Skin epidermis (tissue), 12 donors: Measurements from ENCODE around the gene SNAP29.

Experiments used
- H3K27ac ChIP-seq, 21 experiments: fragments of 200-600 bp; sonication (generic) in 11 of 21; one replicate each; pipeline ENCODE4 v1.5.0; 2020; ENCODE audit warnings: mild to moderate bottlenecking in 3 of 21, inconsistent platforms in 2 of 21, moderate library complexity in 2 of 21
- H3K4me3 ChIP-seq, 7 experiments: fragments of 200-600 bp; sonication (generic) in 2 of 7; one replicate each; pipeline ENCODE4 v1.5.0; 2020; ENCODE audit warnings: inconsistent platforms in 2 of 7, mild to moderate bottlenecking in 2 of 7, moderate library complexity in 1 of 7

The SNAP29 gene

DNA sequence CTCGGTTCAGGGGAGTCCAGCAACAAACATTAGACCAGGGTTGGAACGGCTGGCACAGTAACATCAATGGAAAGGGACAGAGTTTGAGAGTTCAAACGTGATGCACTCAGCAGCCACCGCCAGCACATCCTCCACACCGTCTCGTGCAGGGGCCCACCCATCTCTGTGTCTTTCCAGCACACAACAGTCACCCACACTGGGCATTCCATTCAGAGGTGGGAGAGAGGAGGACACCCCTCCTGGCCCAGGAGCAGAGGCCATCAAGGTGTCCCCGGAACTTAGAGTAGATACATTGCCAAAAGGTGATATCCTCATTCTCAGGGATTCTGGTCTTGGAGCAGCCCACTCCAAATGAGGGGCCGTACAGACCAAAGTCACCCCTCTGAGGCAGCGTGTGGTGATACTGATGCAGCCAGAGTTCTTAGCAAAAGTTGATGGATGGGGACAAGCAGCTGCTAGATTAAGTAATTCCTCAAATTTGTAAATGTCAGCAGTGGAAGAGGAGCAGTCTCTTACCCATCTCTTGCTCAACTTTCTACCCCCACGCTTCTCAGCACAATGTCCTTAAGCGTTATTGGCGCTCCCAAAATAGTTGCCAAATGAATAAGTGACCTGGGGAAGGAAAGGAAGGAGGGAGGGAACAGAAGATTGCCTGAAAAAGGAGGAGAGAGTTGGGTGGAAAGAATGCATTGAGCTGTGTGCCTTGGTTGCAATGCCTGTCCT lies 5.5 kb downstream of the SNAP29 start:
- peak overlapping the region in 1 of 21 experiments; percentile 28 for H3K27ac ChIP-seq
- H3K4me3 ChIP-seq: no peak overlapping the region

DNA sequence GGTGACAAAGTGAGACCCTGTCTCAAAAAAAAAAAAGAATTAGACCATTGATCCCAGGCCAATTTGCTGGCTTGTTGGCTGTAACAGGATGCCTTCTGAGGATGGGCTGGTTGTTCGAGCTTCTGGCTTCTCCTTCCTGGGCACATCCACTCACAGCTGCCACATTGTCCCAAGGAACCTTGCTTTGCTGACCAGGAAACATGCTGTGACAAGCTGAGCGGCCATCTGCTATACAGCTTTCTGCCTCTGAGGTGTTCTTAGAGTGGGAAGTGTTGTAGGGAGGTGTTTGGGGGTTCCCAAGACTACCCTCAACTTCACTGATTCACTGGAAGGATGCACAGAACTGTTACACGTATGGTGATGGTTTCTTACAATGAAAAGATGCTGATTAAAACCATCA lies 6.5 kb downstream of the SNAP29 start:
- Histone ChIP-seq H3K4me3 (no peak overlapping the region), H3K27ac (no peak overlapping the region)

DNA sequence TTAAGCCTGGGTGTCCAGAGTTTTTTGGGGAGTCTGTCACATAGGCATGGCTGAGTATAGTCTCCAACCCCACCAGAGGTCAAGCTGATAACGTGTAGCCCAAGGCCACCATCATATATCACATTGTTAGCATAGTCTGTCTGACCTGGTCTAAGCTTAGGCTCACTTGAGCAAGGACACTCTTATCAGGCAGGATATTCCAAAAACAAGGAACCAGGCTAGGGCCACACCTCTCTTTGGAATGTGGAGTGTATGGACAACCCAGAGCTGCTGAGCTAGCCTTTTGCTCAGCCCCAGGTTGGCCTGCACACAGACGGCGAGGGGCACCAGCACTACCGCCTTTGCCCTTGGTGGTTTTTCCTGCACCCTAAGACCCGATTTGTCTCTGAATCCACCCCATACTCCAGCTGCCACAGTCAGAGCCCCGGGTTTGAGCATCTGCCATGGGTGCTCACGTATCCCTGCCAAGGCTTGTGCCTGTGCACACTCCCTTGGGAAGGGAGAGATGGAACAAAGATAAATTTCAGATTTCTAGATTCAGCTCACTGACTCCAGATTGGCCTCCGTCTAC lies 7.2 kb downstream of the SNAP29 start:
- no peak overlapping the region for H3K4me3 ChIP-seq
- peak overlapping the region in 1 of 21 experiments; percentile 13 for H3K27ac ChIP-seq

DNA sequence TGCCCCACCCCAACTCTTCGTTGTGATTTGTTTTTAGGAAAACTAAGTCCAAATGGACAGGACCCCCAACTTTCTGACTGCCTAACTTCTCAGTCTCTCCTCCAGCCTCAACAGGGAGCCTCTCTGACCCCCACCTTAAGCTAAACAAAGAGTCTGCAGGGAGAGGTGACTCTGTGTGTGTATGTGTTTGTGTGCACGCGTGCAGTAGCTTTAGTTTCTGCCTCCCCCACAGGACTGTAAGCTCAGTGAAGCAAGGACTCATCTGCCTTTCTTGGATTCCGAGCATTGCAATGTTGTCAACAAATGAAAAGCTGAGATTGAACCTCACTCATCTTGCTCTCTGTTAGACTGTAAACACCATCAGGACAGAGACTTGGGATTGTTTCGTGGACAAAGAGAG lies 7.9 kb downstream of the SNAP29 start:
- H3K4me3 ChIP-seq: no peak overlapping the region
- H3K27ac ChIP-seq: peak overlapping the region in 10 of 21 experiments; percentile 38 to 78 (median 63)

- H3K4me3 ChIP-seq: no peak overlapping the region
- H3K27ac ChIP-seq: peak overlapping the region in 14 of 21 experiments; percentile 37 to 78 (median 58)
Observed at GRCh38 chr22:20867179-20868024, 8.6 kb downstream of the SNAP29 start.

DNA sequence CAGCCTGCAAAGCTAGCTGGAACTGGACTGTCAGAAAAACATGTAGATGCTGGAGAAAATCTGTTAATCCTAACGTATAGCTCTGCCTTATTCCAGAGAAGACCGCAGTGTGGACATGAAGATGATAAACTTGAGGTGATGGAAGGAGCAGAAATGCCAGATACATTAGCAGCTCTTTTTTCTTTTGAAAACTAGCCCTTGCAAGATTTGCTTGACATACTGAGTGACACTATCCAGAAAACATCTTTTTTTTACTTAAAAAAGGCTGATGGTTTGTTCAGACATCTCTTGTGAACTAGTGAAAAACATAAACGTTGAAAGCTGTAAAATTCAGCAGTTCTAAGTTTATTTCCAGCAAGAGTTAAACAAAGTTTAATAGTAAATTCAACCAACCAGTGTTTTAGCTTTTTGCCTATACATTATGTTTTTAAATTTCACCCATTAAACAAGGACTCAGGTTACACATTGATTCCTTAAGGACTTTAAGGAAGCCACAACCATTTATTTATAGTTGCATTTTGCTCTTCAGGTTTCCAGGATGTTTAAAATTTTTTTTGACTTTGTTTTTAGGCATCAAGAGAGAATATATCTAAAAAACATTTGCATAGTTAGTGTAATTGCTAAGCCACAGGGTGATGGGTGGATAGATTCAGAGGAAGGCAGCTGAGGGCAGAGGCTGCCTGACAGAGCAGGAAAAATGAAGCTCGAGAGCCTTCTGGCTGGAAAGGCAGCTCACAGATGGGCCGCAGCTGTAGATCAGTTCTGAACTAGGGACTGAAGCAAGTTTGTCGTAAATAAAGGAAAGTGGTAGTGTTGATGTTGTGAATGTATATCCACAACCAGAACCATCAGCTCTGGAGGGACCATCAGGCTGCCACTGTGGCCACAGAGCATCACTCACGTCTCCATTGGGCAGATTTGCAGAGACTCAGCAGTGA lies 9.5 kb downstream of the SNAP29 start:
- Histone ChIP-seq H3K27ac (peak overlapping the region in 11 of 21 experiments; percentile 24 to 74 (median 62)), H3K4me3 (no peak overlapping the region)

DNA sequence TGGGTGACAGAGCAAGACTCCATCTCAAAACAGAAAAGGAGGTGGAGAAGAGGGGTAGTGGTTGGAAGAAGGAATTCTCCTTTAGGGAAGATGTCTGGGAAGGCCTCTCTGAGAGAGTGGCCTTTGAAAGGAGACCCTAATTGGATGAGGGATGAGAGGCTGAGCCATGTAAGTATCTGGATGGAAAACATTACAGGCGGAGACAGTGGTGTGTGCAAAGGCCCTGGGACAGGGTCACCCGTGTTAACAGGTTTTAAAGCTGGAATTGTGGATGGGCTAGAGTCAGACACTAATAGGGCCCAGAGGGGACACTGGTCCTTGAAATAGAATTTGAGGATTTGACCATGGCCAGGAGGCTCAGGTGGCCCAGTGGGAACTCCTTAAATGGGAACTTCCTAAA lies 10.4 kb downstream of the SNAP29 start:
- H3K27ac ChIP-seq: no peak overlapping the region
- no peak overlapping the region for H3K4me3 ChIP-seq

DNA sequence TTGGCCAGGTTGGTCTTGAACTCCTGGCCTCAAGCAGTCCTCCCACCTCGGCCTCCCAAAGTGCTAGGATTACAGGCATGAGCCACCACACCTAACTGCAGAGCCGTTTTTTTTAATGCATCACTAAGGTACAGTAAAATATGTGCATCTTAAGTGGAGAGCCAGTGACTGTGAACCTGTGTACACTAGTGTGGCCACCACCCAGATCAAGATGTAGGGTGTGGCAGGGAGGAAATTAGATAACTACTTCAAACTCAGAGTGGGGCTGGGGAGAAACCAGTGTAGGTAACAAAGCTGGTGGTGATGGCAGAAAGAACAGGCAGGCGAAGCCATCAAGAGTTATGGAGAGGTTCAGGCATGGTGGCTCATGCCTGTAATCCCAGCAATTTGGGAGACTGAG lies 14.4 kb downstream of the SNAP29 start:
- Histone ChIP-seq H3K4me3 (no peak overlapping the region), H3K27ac (no peak overlapping the region)

DNA sequence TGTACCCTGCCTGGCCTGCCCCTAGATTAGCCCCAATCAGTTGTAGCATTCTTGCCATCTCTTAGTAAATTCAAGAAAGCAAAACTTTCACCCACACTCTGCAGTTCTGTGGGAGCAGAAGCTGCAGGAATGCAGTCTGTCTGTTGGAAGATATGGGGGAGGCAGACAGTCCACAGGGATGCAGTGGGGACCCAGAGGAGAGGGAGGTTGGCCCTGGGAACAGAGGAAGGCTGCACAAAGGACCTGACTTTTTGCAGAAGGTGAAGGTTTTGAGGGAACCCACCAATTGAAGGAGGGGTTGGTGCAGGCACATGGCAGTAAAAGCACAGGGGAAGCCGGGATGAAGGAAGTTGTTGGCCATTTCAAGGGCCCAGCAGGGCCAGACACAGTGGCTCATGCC lies 16.5 kb downstream of the SNAP29 start:
- Histone ChIP-seq H3K27ac (no peak overlapping the region), H3K4me3 (no peak overlapping the region)

- no peak overlapping the region for H3K4me3 ChIP-seq
- no peak overlapping the region for H3K27ac ChIP-seq
Observed at GRCh38 chr22:20877715-20878114, 18.9 kb downstream of the SNAP29 start.

GRCh38 chr22:20881231-20881630 lies 22.4 kb downstream of the SNAP29 start:
- Histone ChIP-seq H3K27ac (no peak overlapping the region), H3K4me3 (no peak overlapping the region)

- no peak overlapping the region for H3K4me3 ChIP-seq
- H3K27ac ChIP-seq: no peak overlapping the region
Observed at GRCh38 chr22:20881869-20882815, 23.3 kb downstream of the SNAP29 start.

GRCh38 chr22:20882855-20883254 lies 24.0 kb downstream of the SNAP29 start:
- no peak overlapping the region for H3K4me3 ChIP-seq
- H3K27ac ChIP-seq: no peak overlapping the region

GRCh38 chr22:20884454-20884853 lies 25.6 kb downstream of the SNAP29 start:
- H3K27ac ChIP-seq: no peak overlapping the region

DNA sequence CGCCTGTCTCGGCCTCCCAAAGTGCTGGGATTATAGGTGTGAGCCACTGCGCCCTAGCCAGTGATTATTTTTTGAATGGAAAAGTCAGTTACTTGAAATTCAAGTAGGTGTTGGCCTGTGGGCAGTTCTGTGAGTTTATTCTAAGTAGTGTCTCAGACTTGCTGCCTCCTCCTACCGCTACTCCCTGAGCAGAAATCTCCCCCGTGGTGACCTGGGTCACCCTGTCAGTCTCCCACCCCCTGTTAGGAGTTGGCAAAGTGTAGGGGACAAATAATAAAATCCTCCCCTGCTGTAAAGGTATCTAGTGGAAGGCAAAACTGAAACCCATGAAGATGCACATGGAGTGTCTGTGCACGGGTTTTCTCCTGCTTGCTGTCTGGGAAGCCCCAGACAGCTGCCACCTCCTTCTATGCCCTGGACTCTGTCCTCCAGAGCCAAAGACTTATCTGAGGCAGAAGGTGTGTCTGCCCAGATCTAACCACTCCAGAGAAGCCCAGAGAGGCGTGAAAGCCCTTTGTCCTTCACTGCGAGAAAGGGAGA lies 26.3 kb downstream of the SNAP29 start:
- Histone ChIP-seq H3K27ac (peak overlapping the region in 5 of 21 experiments; percentile 6 to 59 (median 56)), H3K4me3 (no peak overlapping the region)

More at GRCh38 chr22:20884454-20884853, 25.6 kb downstream of the SNAP29 start:
- no peak overlapping the region for H3K4me3 ChIP-seq

DNA sequence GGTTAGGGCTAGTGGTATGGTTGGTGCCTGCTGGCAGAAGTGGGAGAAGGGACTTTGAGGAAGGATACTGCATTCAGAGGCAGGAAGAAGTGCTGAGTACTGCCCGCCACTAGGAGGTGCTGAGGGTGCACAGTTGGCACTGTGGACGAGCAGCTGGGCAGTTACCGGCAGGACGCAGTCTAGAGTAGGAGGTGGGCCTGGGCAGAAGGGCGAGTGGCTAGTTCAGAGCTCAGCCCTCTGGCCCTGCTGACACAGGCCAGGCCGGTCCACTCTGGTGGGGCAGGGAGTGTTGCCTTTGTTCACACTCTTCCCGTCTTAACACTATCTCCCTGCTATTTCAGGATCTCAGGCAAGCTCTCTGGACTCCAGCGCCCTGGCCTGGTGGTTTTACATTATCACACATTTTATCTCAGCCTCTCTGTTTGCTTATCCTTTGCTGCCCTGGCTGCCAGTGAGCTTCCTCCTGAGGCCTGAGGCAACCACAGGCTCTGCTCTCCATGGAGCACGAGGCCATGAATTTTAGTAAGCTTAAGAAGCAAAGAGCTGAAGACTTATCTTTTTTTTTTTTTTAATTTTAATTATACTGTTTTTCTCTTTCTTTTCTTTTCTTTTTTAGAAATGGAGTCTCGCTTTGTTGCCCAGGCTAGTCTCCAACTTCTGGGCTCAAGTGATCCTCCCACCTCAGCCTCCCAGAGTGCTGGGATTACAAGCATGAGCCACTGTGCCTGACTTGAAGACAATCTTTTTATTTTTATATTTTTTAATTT lies 26.9 kb downstream of the SNAP29 start:
- H3K27ac ChIP-seq: peak overlapping the region in 6 of 21 experiments; percentile 6 to 60 (median 56)
- H3K4me3 ChIP-seq: no peak overlapping the region

DNA sequence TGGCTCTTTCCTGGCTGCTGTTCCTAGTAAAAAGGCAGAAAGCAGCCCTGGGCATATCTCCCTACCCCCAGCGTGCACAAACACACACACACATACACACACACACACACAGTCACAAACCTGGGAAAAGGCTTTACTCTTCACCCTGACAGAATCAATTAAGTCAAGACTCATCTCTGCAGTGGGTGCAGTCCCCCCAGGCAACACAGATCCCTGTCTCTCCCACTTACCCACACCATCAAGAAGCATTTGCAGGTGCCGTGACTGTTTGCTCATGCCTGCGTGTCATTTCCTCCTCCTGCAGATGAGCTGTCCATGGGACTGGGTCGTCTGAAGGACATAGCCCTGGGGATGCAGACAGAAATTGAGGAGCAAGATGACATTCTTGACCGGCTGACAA lies 28.6 kb downstream of the SNAP29 start:
- Histone ChIP-seq H3K4me3 (no peak overlapping the region), H3K27ac (no peak overlapping the region)
